ENCODE results near the gene KCNK5. TPM values are rescaled to one million over a fixed set of nuclear protein-coding genes. Genes with fewer than 3 reads are reported as not detected.
A peak's percentile ranks its signal among the peaks of the same experiment; 100 is the strongest.

Gene KCNK5
- total and polyA plus RNA-seq, 5 donors: 1.1 to 1.9 (median 1.4) TPM

GRCh38 chr6:39240155-39240757 lies 11.0 kb upstream of the KCNK5 start:
- intact Hi-C loops (cut with DNase I): no loop called here
- DNase-seq: no peak
- ATAC-seq: no peak
- H3K4me1 ChIP-seq (ENCODE audit: control insufficient read depth, insufficient read depth, low read length): no peaks in the 10 kb centered on the region
- no peaks in the 10 kb centered on the region for H3K9me3 ChIP-seq (ENCODE audit: control insufficient read depth, low read length)
- H3K4me3 ChIP-seq (ENCODE audit: low read length): no peak overlapping the region
- H3K27me3 ChIP-seq (ENCODE audit: control insufficient read depth, insufficient read depth): no peaks in the 10 kb centered on the region
- 80% methylated on average over 3 of the region's 3 CpGs for WGBS
- H3K27ac ChIP-seq (ENCODE audit: low read length): no peak overlapping the region

- H3K9me3 ChIP-seq (ENCODE audit: control insufficient read depth, low read length): no peaks in the 10 kb centered on the region
- H3K4me3 ChIP-seq (ENCODE audit: low read length): no peak overlapping the region
- intact Hi-C loops (cut with DNase I): no loop called here
- no peak overlapping the region for H3K27ac ChIP-seq (ENCODE audit: low read length)
- no peaks in the 10 kb centered on the region for H3K27me3 ChIP-seq (ENCODE audit: control insufficient read depth, insufficient read depth)
- H3K4me1 ChIP-seq (ENCODE audit: control insufficient read depth, insufficient read depth, low read length): no peaks in the 10 kb centered on the region
- 60% methylated on average over 7 of the region's 7 CpGs for WGBS
- DNase-seq (no peak), ATAC-seq (peak; percentile 55 to 65)
Observed at GRCh38 chr6:39239527-39240154, 10.4 kb upstream of the KCNK5 start.

- DNase-seq (no peak), ATAC-seq (no peak)
- WGBS: 88% methylated on average over 3 of the region's 3 CpGs
- H3K27me3 ChIP-seq (ENCODE audit: control insufficient read depth, insufficient read depth): no peaks in the 10 kb centered on the region
- no peak overlapping the region for H3K4me3 ChIP-seq (ENCODE audit: low read length)
- H3K9me3 ChIP-seq (ENCODE audit: control insufficient read depth, low read length): no peaks in the 10 kb centered on the region
- no peak overlapping the region for H3K27ac ChIP-seq (ENCODE audit: low read length)
- no peaks in the 10 kb centered on the region for H3K4me1 ChIP-seq (ENCODE audit: control insufficient read depth, insufficient read depth, low read length)
- intact Hi-C loops (cut with DNase I): no loop called here
Observed at GRCh38 chr6:39236742-39237141, 7.5 kb upstream of the KCNK5 start.

DNA sequence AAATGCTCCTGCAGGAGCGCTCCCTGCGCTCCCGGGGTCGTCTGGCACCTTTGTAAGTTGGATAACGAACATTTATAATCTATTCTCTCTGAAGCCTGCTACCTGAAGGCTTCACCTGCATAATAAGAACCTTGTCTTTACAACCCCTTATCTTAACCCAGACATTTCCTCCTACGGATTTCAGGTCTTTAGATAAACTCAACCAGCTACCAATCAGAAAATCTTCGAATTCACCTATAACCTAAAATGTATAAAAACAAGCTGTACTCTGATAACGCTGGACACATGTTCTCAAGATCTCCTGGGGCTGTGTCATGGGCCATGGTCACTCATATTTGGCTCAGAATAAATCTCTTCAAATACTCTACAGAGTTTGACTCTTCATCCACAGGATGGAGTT lies 4.1 kb upstream of the KCNK5 start:
- ATAC-seq (no peak), DNase-seq (no peak)
- no peaks in the 10 kb centered on the region for H3K27me3 ChIP-seq (ENCODE audit: control insufficient read depth, insufficient read depth)
- no peaks in the 10 kb centered on the region for H3K9me3 ChIP-seq (ENCODE audit: control insufficient read depth, low read length)
- H3K4me3 ChIP-seq (ENCODE audit: low read length): no peak overlapping the region
- intact Hi-C loops (cut with DNase I): no loop called here
- H3K27ac ChIP-seq (ENCODE audit: low read length): no peak overlapping the region
- no peaks in the 10 kb centered on the region for H3K4me1 ChIP-seq (ENCODE audit: control insufficient read depth, insufficient read depth, low read length)
- WGBS: 82% methylated on average over 8 of the region's 8 CpGs

DNA sequence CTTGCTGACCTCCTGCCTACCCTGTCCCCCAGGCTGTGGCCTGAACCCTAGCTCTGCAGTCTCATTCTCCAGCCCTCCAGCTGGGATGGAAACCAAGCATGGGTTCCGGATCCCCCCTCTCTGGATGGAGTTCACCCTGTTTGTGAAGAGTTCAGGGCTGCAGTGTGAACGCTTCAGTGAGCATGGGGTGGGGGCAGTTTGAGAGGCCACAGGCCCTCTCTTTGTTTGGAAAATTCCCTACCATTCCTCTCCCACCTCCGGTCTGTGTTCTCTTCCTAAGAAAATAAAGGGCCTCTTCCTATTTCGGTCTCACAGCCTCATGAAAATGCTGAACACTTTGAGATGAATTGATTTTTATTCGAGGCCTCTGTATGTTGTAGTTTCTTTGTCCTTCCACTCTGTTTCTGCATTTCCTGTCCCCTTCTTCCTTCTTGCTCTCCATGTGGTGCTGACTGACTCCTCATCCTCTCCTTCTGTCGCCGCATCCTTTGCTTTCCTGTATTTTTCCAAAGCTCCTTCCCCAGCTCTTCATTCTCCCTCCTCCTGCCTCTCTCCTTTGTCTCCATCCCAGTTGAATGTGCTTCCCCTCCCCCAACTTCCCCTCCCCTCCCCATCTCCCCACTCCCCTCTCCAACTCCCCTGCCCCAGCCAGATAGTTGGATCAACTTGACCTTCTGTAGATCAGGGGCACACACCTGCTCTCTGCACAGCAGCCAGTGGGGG lies 2.4 kb upstream of the KCNK5 start:
- H3K4me1 ChIP-seq (ENCODE audit: control insufficient read depth, insufficient read depth, low read length): no peaks in the 10 kb centered on the region
- H3K27me3 ChIP-seq (ENCODE audit: control insufficient read depth, insufficient read depth): no peaks in the 10 kb centered on the region
- ATAC-seq: no peak
- no peak overlapping the region for H3K4me3 ChIP-seq (ENCODE audit: low read length)
- no peak overlapping the region for H3K27ac ChIP-seq (ENCODE audit: low read length)
- intact Hi-C loops (cut with DNase I): no loop called here
- 69% methylated on average over 7 of the region's 7 CpGs for WGBS
- DNase-seq: no peak
- H3K9me3 ChIP-seq (ENCODE audit: control insufficient read depth, low read length): no peaks in the 10 kb centered on the region

- DNase-seq (no peak), ATAC-seq (no peak)
- Histone ChIP-seq H3K9me3 (ENCODE audit: control insufficient read depth, low read length) (no peaks in the 10 kb centered on the region), H3K27ac (ENCODE audit: low read length) (no peak overlapping the region), H3K4me1 (ENCODE audit: control insufficient read depth, insufficient read depth, low read length) (no peaks in the 10 kb centered on the region), H3K27me3 (ENCODE audit: control insufficient read depth, insufficient read depth) (no peaks in the 10 kb centered on the region), H3K4me3 (ENCODE audit: low read length) (no peak overlapping the region)
- 83% methylated on average over 3 of the region's 3 CpGs for WGBS
- intact Hi-C loops (cut with DNase I): no loop called here
Observed at GRCh38 chr6:39230654-39231035, 1.4 kb upstream of the KCNK5 start.

DNA sequence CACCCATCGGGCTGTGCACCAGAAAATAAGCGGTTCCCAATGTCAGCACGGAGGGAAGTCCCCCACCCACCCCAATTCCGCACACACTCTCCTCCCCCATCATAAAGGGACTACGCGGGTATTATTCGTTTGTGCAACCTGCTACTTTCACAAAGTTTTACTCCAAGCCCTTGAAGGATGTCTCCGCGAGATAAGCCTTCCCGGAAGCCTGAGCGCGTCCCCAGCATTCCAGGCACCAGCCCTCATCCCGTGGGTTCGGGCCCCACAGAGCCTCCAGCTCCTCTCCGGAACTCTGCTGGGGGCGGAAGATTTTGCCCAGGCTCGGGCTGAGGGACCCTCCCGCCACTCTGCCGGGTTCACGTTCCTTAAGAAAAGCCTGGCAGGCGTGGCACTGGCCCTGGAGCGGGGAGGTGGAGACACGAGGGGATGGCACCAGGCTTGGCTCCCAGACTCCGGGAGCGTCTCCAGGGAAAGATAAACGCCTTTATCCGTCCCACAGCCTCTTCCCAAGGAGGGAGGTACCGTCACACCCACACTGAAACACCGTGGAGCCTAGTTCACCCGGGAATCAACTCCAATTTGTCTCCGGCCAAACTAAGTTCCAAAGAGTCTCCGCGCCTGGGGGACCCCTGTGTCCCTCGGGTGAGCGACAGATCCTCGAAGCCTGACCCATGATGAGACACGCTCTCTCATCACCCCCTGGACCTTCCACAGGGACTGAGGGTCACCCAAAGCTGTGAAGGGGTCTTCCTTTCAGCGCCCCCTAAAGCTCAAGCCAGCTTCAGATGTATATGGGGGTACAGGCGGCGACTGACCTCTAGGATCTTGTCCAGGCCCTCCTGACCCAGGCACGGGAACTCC lies 934 bp downstream of the KCNK5 start:
- Histone ChIP-seq H3K27ac (ENCODE audit: low read length) (no peak overlapping the region), H3K4me3 (ENCODE audit: low read length) (peak overlapping the region; percentile 15), H3K27me3 (ENCODE audit: control insufficient read depth, insufficient read depth) (no peaks in the 10 kb centered on the region), H3K9me3 (ENCODE audit: control insufficient read depth, low read length) (no peaks in the 10 kb centered on the region), H3K4me1 (ENCODE audit: control insufficient read depth, insufficient read depth, low read length) (no peaks in the 10 kb centered on the region)
- no peak for ATAC-seq
- no peak for DNase-seq
- WGBS: 37% methylated on average over 41 of the region's 41 CpGs
- intact Hi-C loops (cut with DNase I): no loop called here

GRCh38 chr6:39227476-39227875 lies 1.8 kb downstream of the KCNK5 start:
- H3K4me3 ChIP-seq (ENCODE audit: low read length): no peak overlapping the region
- WGBS: 58% methylated on average over 9 of the region's 9 CpGs
- ATAC-seq (no peak), DNase-seq (no peak)
- H3K4me1 ChIP-seq (ENCODE audit: control insufficient read depth, insufficient read depth, low read length): no peaks in the 10 kb centered on the region
- no peaks in the 10 kb centered on the region for H3K27me3 ChIP-seq (ENCODE audit: control insufficient read depth, insufficient read depth)
- H3K27ac ChIP-seq (ENCODE audit: low read length): no peak overlapping the region
- H3K9me3 ChIP-seq (ENCODE audit: control insufficient read depth, low read length): no peaks in the 10 kb centered on the region
- intact Hi-C loops (cut with DNase I): no loop called here

DNA sequence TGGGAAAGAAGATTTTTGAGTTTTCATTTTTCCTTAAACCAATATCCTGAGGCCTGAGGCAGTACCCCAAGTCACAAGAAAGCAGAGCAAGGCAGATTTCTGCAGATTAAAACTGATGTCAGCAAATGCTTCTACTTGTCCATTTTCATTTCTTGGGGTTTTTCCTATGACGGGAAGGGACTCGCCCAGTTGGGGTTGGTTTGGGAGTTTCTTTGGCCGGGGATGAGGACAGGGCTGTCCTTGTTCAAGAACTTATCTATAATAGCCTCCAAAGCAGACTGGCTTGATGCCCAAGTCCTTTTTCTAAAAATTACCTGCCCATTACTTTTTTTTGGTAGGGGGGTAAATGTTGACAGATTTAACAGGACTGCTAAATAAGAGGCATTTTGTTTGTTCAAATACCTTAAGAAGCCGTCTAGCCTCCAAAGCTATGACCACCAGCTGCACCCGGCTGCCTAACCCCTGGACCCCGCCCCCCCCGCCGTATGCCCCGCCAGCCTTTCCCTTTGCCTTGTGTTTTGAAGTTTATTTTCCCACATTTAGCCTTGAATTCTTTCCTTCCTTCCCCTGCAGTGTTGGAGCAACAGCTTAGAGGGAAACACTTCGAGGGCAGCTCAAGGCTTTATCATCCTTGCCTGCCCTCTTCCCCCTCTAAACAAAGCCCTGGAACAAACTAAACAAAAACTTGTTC lies 2.5 kb downstream of the KCNK5 start:
- H3K4me1 ChIP-seq (ENCODE audit: control insufficient read depth, insufficient read depth, low read length): no peaks in the 10 kb centered on the region
- no peaks in the 10 kb centered on the region for H3K9me3 ChIP-seq (ENCODE audit: control insufficient read depth, low read length)
- DNase-seq (no peak), ATAC-seq (no peak)
- intact Hi-C loops (cut with DNase I): no loop called here
- WGBS: 42% methylated on average over 10 of the region's 10 CpGs
- H3K27me3 ChIP-seq (ENCODE audit: control insufficient read depth, insufficient read depth): no peaks in the 10 kb centered on the region
- H3K27ac ChIP-seq (ENCODE audit: low read length): no peak overlapping the region
- no peak overlapping the region for H3K4me3 ChIP-seq (ENCODE audit: low read length)

DNA sequence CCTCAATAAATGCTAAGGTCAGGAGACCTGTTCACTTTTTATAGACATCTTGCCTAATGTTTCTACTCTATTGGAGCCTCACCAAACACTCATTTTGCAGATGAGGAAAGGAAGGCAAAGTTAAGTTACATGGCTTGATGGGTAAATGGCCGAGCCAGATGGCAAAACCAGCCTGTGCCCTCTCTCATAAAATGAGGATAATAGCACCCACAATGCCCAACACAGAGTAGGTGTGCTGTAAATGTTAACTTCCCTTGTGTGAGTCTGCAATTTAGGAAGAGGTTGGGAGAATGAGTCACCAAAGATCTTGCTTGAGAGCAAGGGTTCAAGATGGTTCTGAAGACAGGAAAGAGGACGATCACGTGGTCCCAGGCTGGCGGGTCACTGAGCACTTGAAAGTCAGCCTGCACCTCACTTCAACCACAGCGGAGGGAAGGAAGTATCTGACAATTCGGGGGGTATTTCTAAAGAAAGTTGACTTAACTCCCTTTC lies 3.3 kb downstream of the KCNK5 start:
- intact Hi-C loops (cut with DNase I): no loop called here
- DNase-seq (no peak), ATAC-seq (no peak)
- Histone ChIP-seq H3K27me3 (ENCODE audit: control insufficient read depth, insufficient read depth) (no peaks in the 10 kb centered on the region), H3K4me3 (ENCODE audit: low read length) (no peak overlapping the region), H3K4me1 (ENCODE audit: control insufficient read depth, insufficient read depth, low read length) (no peaks in the 10 kb centered on the region), H3K9me3 (ENCODE audit: control insufficient read depth, low read length) (no peaks in the 10 kb centered on the region), H3K27ac (ENCODE audit: low read length) (no peak overlapping the region)
- 73% methylated on average over 6 of the region's 6 CpGs for WGBS
